Measurements from ENCODE around the gene YDJC.
"Not testable (repeated sequence)": the region's sequence is repeated elsewhere in the genome, so short reads cannot be mapped to it uniquely, and the experiment has no call there.

Gene YDJC

GRCh38 chr22:21609556-21610157, 20.2 kb downstream of the YDJC start:
- DNase-seq (ENCODE audit: low read depth in 2 of 2, low spot score in 1 of 2), result not testable (repeated sequence)

- no peak for DNase-seq (ENCODE audit: low read depth in 2 of 2, low spot score in 1 of 2)
These were observed 23.0 kb downstream of the YDJC start for GRCh38 chr22:21606775-21607174.

GRCh38 chr22:21605887-21606564, 23.8 kb downstream of the YDJC start:
- DNase-seq (ENCODE audit: low read depth in 2 of 2, low spot score in 1 of 2), result no peak

- DNase-seq (ENCODE audit: low read depth in 2 of 2, low spot score in 1 of 2), result no peak
These were observed 25.8 kb downstream of the YDJC start for GRCh38 chr22:21603973-21604372.

- DNase-seq (ENCODE audit: low read depth in 2 of 2, low spot score in 1 of 2), result no peak
These were observed 27.2 kb downstream of the YDJC start for GRCh38 chr22:21602579-21602978.

GRCh38 chr22:21599053-21599893, 30.5 kb downstream of the YDJC start:
- DNase-seq (ENCODE audit: low read depth in 2 of 2, low spot score in 1 of 2), result no peak

- no peak for DNase-seq (ENCODE audit: low read depth in 2 of 2, low spot score in 1 of 2)
These were observed 31.5 kb downstream of the YDJC start for GRCh38 chr22:21598302-21598701.

GRCh38 chr22:21596356-21597135, 33.3 kb downstream of the YDJC start:
- DNase-seq (ENCODE audit: low read depth in 2 of 2, low spot score in 1 of 2), result not testable (repeated sequence)

- no peak for DNase-seq (ENCODE audit: low read depth in 2 of 2, low spot score in 1 of 2)
These were observed 34.9 kb downstream of the YDJC start for GRCh38 chr22:21594865-21595452.

GRCh38 chr22:21593406-21594232, 36.2 kb downstream of the YDJC start:
- no peak for DNase-seq (ENCODE audit: low read depth in 2 of 2, low spot score in 1 of 2)

- DNase-seq (ENCODE audit: low read depth in 2 of 2, low spot score in 1 of 2), result no peak
These were observed 37.4 kb downstream of the YDJC start for GRCh38 chr22:21592422-21592821.

GRCh38 chr22:21591695-21592094, 38.1 kb downstream of the YDJC start:
- DNase-seq (ENCODE audit: low read depth in 2 of 2, low spot score in 1 of 2), result no peak

- no peak for DNase-seq (ENCODE audit: low read depth in 2 of 2, low spot score in 1 of 2)
These were observed 38.8 kb downstream of the YDJC start for GRCh38 chr22:21590809-21591641.

- no peak for DNase-seq (ENCODE audit: low read depth in 2 of 2, low spot score in 1 of 2)
These were observed 40.4 kb downstream of the YDJC start for GRCh38 chr22:21589396-21589795.

- DNase-seq (ENCODE audit: low read depth in 2 of 2, low spot score in 1 of 2), result no peak
These were observed 41.8 kb downstream of the YDJC start for GRCh38 chr22:21587803-21588611.

- no peak for DNase-seq (ENCODE audit: low read depth in 2 of 2, low spot score in 1 of 2)
These were observed 44.4 kb downstream of the YDJC start for GRCh38 chr22:21585389-21585788.

GRCh38 chr22:21582801-21583740, 46.8 kb downstream of the YDJC start:
- DNase-seq (ENCODE audit: low read depth in 2 of 2, low spot score in 1 of 2), result no peak
